C4-2B (cell line): ENCODE measurements around the gene DLGAP1.
"Not testable (repeated sequence)": the region's sequence is repeated elsewhere in the genome, so short reads cannot be mapped to it uniquely, and the experiment has no call there.

Experiments
- ZFX ChIP-seq: fragments of 450-650 bp; IDR thresholded peaks from 2 replicates; pipeline ENCODE4 v1.6.1; 2017
- TF ChIP-seq, protein P1 (sequence below): fragments of 450-650 bp; conservative IDR thresholded peaks from 2 replicates; pipeline ENCODE4 v1.5.1; 2017; ENCODE audit warnings: mild to moderate bottlenecking

DNA sequence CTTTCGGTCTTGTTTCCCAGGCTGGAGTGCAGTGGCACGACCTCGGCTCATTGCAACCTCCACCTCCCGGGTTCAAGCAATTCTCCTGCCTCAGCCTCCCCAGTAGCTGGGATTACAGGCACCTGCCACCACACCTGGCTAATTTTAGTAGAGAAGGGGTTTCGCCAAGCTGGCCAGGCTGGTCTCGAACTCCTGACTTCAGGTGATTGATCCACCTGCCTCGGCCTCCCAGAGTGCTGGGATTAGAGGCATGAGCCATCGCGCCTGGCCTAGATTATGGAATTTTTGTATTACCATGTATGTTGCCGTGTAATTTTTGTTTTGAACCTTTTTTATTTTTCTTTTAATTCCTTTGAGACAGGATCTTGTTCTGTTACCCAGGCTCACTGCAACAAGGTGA lies 848.2 kb downstream of the DLGAP1 start:
- TF ChIP-seq, protein P1, sequence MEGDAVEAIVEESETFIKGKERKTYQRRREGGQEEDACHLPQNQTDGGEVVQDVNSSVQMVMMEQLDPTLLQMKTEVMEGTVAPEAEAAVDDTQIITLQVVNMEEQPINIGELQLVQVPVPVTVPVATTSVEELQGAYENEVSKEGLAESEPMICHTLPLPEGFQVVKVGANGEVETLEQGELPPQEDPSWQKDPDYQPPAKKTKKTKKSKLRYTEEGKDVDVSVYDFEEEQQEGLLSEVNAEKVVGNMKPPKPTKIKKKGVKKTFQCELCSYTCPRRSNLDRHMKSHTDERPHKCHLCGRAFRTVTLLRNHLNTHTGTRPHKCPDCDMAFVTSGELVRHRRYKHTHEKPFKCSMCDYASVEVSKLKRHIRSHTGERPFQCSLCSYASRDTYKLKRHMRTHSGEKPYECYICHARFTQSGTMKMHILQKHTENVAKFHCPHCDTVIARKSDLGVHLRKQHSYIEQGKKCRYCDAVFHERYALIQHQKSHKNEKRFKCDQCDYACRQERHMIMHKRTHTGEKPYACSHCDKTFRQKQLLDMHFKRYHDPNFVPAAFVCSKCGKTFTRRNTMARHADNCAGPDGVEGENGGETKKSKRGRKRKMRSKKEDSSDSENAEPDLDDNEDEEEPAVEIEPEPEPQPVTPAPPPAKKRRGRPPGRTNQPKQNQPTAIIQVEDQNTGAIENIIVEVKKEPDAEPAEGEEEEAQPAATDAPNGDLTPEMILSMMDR: not testable (repeated sequence)
- not testable (repeated sequence) for TF ChIP-seq ZFX
